GM12873 (cell line): ENCODE results near the gene SLC22A25.

Experiments
- TF ChIP-seq, protein P1 (sequence below): IDR thresholded peaks from 2 replicates; pipeline ENCODE4 v1.5.1; 2012; ENCODE audit warnings: low read depth, mild to moderate bottlenecking, moderate library complexity, low read length, control low read depth; ENCODE audit not compliant: insufficient read depth; ENCODE audit errors: missing control alignments

The SLC22A25 gene

GRCh38 chr11:63240791-63241379 is 2.5 kb downstream of the SLC22A25 start:
- TF ChIP-seq, protein P1, sequence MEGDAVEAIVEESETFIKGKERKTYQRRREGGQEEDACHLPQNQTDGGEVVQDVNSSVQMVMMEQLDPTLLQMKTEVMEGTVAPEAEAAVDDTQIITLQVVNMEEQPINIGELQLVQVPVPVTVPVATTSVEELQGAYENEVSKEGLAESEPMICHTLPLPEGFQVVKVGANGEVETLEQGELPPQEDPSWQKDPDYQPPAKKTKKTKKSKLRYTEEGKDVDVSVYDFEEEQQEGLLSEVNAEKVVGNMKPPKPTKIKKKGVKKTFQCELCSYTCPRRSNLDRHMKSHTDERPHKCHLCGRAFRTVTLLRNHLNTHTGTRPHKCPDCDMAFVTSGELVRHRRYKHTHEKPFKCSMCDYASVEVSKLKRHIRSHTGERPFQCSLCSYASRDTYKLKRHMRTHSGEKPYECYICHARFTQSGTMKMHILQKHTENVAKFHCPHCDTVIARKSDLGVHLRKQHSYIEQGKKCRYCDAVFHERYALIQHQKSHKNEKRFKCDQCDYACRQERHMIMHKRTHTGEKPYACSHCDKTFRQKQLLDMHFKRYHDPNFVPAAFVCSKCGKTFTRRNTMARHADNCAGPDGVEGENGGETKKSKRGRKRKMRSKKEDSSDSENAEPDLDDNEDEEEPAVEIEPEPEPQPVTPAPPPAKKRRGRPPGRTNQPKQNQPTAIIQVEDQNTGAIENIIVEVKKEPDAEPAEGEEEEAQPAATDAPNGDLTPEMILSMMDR, result no peak

DNA sequence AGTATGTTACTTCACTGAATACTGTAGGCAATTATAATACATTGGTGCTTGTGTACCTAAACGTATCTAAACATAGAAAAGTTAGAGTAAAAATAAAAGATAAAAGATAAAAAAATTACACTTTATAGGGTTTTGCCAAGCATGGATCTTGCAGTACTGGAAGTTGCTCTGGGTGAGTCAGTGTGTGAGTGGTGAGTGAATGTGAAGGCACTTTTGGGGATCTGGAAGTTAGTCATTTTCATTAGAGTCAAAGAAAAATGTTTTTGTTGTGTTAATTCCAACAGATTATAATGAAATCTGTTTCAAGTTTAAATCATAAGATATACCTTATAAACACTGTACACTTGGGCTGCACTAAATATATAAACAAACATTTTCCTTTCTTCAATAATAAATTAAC is 3.3 kb downstream of the SLC22A25 start:
- TF ChIP-seq, protein P1, result no peak

GRCh38 chr11:63239254-63239653 is 4.1 kb downstream of the SLC22A25 start:
- TF ChIP-seq, protein P1, result no peak

- TF ChIP-seq, protein P1, result no peak
Observed at GRCh38 chr11:63237413-63237812, 6.0 kb downstream of the SLC22A25 start.

- TF ChIP-seq, protein P1, result no peak
Observed at GRCh38 chr11:63229815-63230214, 13.6 kb downstream of the SLC22A25 start.

DNA sequence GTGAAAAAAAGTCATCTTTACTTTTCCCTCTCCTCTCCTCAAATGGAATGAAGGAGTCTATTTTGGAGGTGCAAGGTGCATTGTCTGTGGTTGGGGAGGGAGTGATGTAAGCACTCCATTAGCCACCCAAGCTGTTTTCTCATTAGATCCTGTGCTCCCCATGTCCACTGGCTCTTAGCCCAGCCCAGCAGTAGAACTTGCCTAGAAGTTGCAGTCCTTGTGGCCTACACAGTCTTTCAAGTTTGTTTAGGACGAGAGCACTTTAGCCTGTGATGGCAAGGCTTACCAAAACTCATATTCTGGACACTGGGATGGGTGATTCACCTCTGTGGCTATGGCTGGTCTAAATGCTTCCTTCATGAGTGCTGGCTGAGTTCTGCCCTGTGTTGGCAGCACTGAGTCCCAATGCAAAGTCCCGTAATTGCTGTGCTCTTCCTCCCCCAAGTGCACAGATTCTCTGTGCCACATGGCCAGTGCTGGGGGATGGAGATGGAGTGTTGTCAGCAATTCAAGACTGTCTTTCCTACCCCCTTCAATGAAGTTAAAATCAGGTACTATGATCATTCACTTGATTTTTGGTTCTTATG is 15.8 kb downstream of the SLC22A25 start:
- TF ChIP-seq, protein P1, result no peak

GRCh38 chr11:63226488-63227114 is 16.8 kb downstream of the SLC22A25 start:
- TF ChIP-seq, protein P1, result no peak
